ENCODE measurements around the gene PRDM15.
A peak's percentile ranks its signal among the peaks of the same experiment; 100 is the strongest.

The PRDM15 gene

DNA sequence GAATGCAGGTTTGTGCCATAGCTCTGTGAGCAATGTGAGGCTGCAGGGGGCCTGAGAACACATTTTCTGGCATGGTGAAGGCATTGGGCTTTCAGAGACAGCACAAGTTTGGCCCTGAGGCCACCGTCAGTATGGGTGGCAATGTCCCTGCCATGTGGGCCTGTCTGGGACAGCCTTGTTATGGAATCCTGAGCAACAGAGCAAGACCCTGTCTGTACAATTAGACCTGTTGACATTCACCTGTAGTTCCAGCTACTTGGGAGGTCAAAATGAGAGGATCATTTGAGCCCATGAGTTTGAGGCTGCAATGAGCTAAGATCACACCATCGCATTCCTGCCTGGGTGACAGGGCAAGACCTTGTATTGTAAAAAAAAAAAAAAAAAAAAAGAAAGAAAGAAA lies 35.6 kb downstream of the PRDM15 start:
- Histone ChIP-seq H3K79me2 (ENCODE audit: insufficient read depth, low read length) (no peaks in the 10 kb centered on the region), H3K4me3 (ENCODE audit: low read length, poor library complexity, severe bottlenecking) (no peak overlapping the region), H4K20me1 (ENCODE audit: insufficient read depth, low read length, poor library complexity, severe bottlenecking) (no peaks in the 10 kb centered on the region), H3K9me2 (replicated peaks; ENCODE audit: low read depth, low read length) (no peaks in the 10 kb centered on the region), H3K36me3 (ENCODE audit: insufficient read depth, low read length) (peaks cover 15% of the 10 kb centered on the region; the same call in 1 of the 2 replicates), H3K4me1 (ENCODE audit: insufficient read depth, low read length, poor library complexity, severe bottlenecking) (peaks cover 8% of the 10 kb centered on the region), H3K9ac (ENCODE audit: low read depth, low read length, poor library complexity, severe bottlenecking) (peak overlapping the region; percentile 22), H3K27me3 (ENCODE audit: insufficient read depth, low read length, poor library complexity, severe bottlenecking) (no peaks in the 10 kb centered on the region), H3K9me3 (ENCODE audit: insufficient read depth, low read depth, low read length) (no peaks in the 10 kb centered on the region), H3F3A (ENCODE audit: low read depth) (no peaks in the 10 kb centered on the region), H3K4me2 (ENCODE audit: low read depth, low read length, poor library complexity, severe bottlenecking) (peak overlapping the region; percentile 28), H2AFZ (ENCODE audit: low read length) (no peak overlapping the region)
- no peak for TF ChIP-seq EZH2phosphoT487 (IDR thresholded peaks at IDR 0.05; ENCODE audit: borderline replicate concordance)
- TF ChIP-seq CTCF (conservative IDR thresholded peaks at IDR 0.05; ENCODE audit: low read length): no peak

GRCh38 chr21:41840880-41841279 lies 38.3 kb downstream of the PRDM15 start:
- no peaks in the 10 kb centered on the region for H3K79me2 ChIP-seq (ENCODE audit: insufficient read depth, low read length)
- no peaks in the 10 kb centered on the region for H3K27me3 ChIP-seq (ENCODE audit: insufficient read depth, low read length, poor library complexity, severe bottlenecking)
- no peak overlapping the region for H2AFZ ChIP-seq (ENCODE audit: low read length)
- peaks cover 40% of the 10 kb centered on the region; the same call in 1 of the 2 replicates for H3K36me3 ChIP-seq (ENCODE audit: insufficient read depth, low read length)
- H3K9me2 ChIP-seq (replicated peaks; ENCODE audit: low read depth, low read length): no peaks in the 10 kb centered on the region
- TF ChIP-seq EZH2phosphoT487 (IDR thresholded peaks at IDR 0.05; ENCODE audit: borderline replicate concordance): no peak
- TF ChIP-seq CTCF (conservative IDR thresholded peaks at IDR 0.05; ENCODE audit: low read length): no peak
- peaks cover 8% of the 10 kb centered on the region for H3K4me1 ChIP-seq (ENCODE audit: insufficient read depth, low read length, poor library complexity, severe bottlenecking)
- H4K20me1 ChIP-seq (ENCODE audit: insufficient read depth, low read length, poor library complexity, severe bottlenecking): no peaks in the 10 kb centered on the region
- no peak overlapping the region for H3K4me2 ChIP-seq (ENCODE audit: low read depth, low read length, poor library complexity, severe bottlenecking)
- no peaks in the 10 kb centered on the region for H3K9me3 ChIP-seq (ENCODE audit: insufficient read depth, low read depth, low read length)
- H3K9ac ChIP-seq (ENCODE audit: low read depth, low read length, poor library complexity, severe bottlenecking): no peak overlapping the region
- H3K4me3 ChIP-seq (ENCODE audit: low read length, poor library complexity, severe bottlenecking): no peak overlapping the region
- no peaks in the 10 kb centered on the region for H3F3A ChIP-seq (ENCODE audit: low read depth)

DNA sequence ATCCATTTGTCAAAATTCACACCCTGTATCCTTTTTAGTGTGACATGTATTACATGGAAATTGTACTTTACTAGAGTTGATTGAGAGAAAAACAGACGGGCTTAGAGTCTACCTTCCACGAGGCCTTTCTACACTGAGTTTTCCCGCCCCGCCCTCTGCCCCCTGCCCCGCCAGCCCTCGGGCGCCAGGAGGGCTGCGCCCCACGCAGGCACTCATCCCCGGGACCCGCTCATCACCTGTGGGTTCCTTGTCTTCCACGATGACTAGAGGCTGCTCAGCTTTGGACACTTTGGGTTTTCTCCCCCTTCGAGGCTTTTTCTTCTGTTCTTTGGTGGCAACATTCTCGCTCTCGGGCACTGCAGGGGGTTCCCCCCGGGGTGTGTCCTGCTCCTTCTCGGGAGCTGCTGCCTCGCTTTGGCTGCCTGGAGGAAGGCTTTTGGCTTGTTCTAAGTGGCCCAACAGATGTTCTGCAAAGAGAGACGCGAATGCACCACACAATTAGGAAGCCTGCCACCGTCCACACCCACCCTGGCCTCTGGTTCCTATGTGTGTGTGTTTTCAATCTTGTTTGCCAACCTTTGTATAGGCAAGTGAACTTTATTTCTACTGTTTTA lies 39.6 kb downstream of the PRDM15 start:
- no peaks in the 10 kb centered on the region for H3K9me2 ChIP-seq (replicated peaks; ENCODE audit: low read depth, low read length)
- peaks cover 8% of the 10 kb centered on the region for H3K4me1 ChIP-seq (ENCODE audit: insufficient read depth, low read length, poor library complexity, severe bottlenecking)
- TF ChIP-seq EZH2phosphoT487 (IDR thresholded peaks at IDR 0.05; ENCODE audit: borderline replicate concordance) (no peak), CTCF (conservative IDR thresholded peaks at IDR 0.05; ENCODE audit: low read length) (no peak)
- H3K4me3 ChIP-seq (ENCODE audit: low read length, poor library complexity, severe bottlenecking): no peak overlapping the region
- H3K27me3 ChIP-seq (ENCODE audit: insufficient read depth, low read length, poor library complexity, severe bottlenecking): no peaks in the 10 kb centered on the region
- H3K9me3 ChIP-seq (ENCODE audit: insufficient read depth, low read depth, low read length): no peaks in the 10 kb centered on the region
- no peaks in the 10 kb centered on the region for H4K20me1 ChIP-seq (ENCODE audit: insufficient read depth, low read length, poor library complexity, severe bottlenecking)
- H3F3A ChIP-seq (ENCODE audit: low read depth): no peaks in the 10 kb centered on the region
- no peak overlapping the region for H2AFZ ChIP-seq (ENCODE audit: low read length)
- H3K4me2 ChIP-seq (ENCODE audit: low read depth, low read length, poor library complexity, severe bottlenecking): no peak overlapping the region
- H3K36me3 ChIP-seq (ENCODE audit: insufficient read depth, low read length): peaks cover 53% of the 10 kb centered on the region; the same call in 1 of the 2 replicates
- H3K79me2 ChIP-seq (ENCODE audit: insufficient read depth, low read length): no peaks in the 10 kb centered on the region
- no peak overlapping the region for H3K9ac ChIP-seq (ENCODE audit: low read depth, low read length, poor library complexity, severe bottlenecking)
